SHP77 treated with DMSO at 0.1 percent for 48 hours (cell line): ENCODE measurements around the gene WASHC2A.
"Not testable (repeated sequence)": the region's sequence is repeated elsewhere in the genome, so short reads cannot be mapped to it uniquely, and the experiment has no call there.

Experiments used
- DNase-seq: peaks from one replicate; lab custom pipeline; 2025; lab: John Stamatoyannopoulos, UW

The WASHC2A gene

DNA sequence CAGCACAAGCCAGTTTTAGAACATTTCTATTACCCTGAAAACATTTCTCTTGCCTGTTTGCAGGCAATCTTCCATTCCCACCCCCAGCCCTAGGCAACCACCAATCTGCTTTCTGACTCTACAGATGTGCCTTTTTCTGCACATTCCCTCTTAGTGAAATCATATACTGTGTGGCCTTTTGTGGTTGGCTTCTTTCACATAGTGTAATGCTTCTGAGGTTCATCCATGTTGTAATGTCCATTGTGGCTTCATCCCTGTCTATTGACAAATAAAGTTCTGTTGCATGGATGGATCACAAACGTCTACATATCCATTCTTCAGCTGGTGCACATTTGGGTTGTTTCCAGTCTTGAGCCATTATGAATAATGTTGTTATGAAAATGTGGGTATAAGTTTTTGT is 77.8 kb downstream of the WASHC2A start:
- DNase-seq, result not testable (repeated sequence)

GRCh38 chr10:50152792-50153272 is 85.1 kb downstream of the WASHC2A start:
- DNase-seq, result no peak

GRCh38 chr10:50157868-50158267 is 90.1 kb downstream of the WASHC2A start:
- DNase-seq, result not testable (repeated sequence)

DNA sequence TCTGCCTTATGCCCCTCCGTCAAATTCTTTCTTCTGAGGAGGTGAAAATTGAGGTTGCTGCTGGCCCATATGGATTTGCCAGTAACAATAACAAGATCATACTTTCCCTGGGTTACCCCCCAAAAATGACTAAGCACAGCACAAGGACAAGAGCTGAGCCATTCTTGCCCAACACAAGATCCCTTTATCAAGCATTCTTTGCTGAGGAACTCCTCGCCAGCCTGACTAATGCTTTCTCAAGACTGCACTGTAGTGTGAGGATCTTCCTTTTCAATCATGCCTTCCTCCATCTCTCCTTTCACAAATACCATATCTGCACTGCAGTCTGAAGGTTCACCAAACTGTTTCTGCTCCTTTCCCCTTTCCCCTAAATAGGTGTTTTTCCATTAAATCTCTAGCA is 92.1 kb downstream of the WASHC2A start:
- not testable (repeated sequence) for DNase-seq

DNA sequence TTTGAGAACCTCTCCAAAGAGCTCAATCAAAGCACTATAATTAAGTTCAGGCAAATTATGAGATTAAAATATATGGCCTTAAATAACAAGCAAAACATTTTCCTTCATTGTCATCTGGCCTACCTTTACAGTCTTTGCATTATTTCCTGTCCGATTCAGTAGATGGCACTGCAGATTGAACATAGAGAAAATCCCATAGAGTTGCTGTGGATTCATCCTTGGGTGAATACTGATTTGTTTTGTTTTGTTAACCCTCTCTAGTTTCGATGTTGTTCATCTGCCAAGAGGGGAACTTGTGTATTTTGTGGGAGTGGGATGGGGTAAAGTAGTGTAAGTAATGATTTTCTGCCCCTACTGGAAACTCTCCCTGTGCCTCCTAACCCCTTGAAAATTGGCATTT is 97.3 kb downstream of the WASHC2A start:
- DNase-seq, result not testable (repeated sequence)

DNA sequence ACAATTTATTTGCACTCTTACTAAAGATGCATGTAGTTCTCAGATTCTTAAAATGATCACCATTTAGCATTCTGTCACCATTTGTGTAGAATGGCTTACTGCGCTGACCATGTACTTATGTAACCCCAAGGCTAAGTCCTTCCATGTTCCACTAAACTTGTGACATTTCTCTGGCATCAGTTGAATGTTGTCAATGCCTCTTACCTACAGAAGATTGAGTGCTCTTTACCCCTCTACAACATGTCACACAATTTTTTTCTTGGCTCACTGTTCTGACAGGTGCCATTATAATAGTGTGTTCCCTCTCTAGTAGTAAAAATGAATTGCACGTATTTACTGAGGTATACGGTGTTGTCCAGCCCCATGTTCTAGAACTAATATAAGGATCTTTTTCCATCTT is 100.1 kb downstream of the WASHC2A start:
- DNase-seq, result not testable (repeated sequence)

- not testable (repeated sequence) for DNase-seq
These were observed 101.8 kb downstream of the WASHC2A start for GRCh38 chr10:50169506-50169905.

- not testable (repeated sequence) for DNase-seq
These were observed 107.2 kb downstream of the WASHC2A start for GRCh38 chr10:50174788-50175525.
